HL-60 (cell line): ENCODE measurements around the gene SOD3.

ENCODE experiments used
- CTCF ChIP-seq: IDR thresholded peaks from one replicate; pipeline ENCODE4 v1.5.1; 2011; ENCODE audit warnings: low read length, control low read depth, inconsistent platforms; ENCODE audit not compliant: insufficient read depth
- GABPA ChIP-seq: IDR thresholded peaks from 2 replicates; pipeline ENCODE4 v1.6.1; 2012; ENCODE audit warnings: low read depth
- POLR2AphosphoS5 ChIP-seq: IDR thresholded peaks from 2 replicates; pipeline ENCODE4 v1.6.1; 2012; ENCODE audit warnings: low read depth
- REST ChIP-seq: IDR thresholded peaks from 2 replicates; pipeline ENCODE4 v1.6.1; 2012; ENCODE audit warnings: low read depth; ENCODE audit not compliant: insufficient replicate concordance

GRCh38 chr4:24831637-24832036 lies 36.3 kb downstream of the SOD3 start:
- TF ChIP-seq CTCF: no peak
- no peak for TF ChIP-seq GABPA
- no peak for TF ChIP-seq POLR2AphosphoS5
- TF ChIP-seq REST: no peak
